AG04450 (cell line): ENCODE results near the gene OR52E8. TPM values are rescaled to one million over a fixed set of nuclear protein-coding genes. Genes with fewer than 3 reads are reported as not detected.

ENCODE experiments used
- CTCF ChIA-PET: fragments of 300-600, 350-600 bp; formaldehyde crosslinking; extraction: SDS; loops from one replicate; lab custom pipeline; 2022; ENCODE audit warnings: antibody characterized with exemption, inconsistent platforms; lab: Charles Lee
- POLR2A ChIA-PET: fragments of 350-600 bp; formaldehyde crosslinking; extraction: SDS; loops from one replicate; lab custom pipeline; 2021; ENCODE audit warnings: antibody characterized with exemption, inconsistent platforms; lab: Yijun Ruan, JAX
- DNase-seq: peaks from one replicate; pipeline ENCODE4 v3.0.0-alpha.2; 2011; ENCODE audit warnings: low read depth, low spot score
- H3K27ac ChIP-seq: one replicate; pipeline ENCODE4 v1.5.1; 2012; ENCODE audit warnings: low read depth, low read length, control low read depth
- H3K27me3 ChIP-seq: one replicate; pipeline ENCODE4 v1.6.0; 2012; ENCODE audit warnings: low read length; ENCODE audit not compliant: control insufficient read depth, insufficient read depth
- H3K4me3 ChIP-seq: 2 replicates; pipeline ENCODE4 v1.5.1; 2011; ENCODE audit warnings: mild to moderate bottlenecking, low read depth, low read length, control low read depth
- H3K9me3 ChIP-seq: 2 replicates; pipeline ENCODE4 v1.5.1; 2012; ENCODE audit warnings: low read length; ENCODE audit not compliant: control insufficient read depth, insufficient read depth
- CTCF ChIP-seq: IDR thresholded peaks from 2 replicates; pipeline ENCODE4 v1.5.1; 2011; ENCODE audit warnings: low read depth, low read length, control low read depth, inconsistent platforms
- polyA plus RNA-seq: library from polyadenylated mRNA; depleted of rRNA; stranded (reverse); fragments of >200 nt; gene quantifications from 2 replicates; pipeline ENCODE4 v1.2.3, GENCODE V29; 2011; rRNA removed

The OR52E8 gene
- polyA plus RNA-seq, 1 experiment: not detected

- Histone ChIP-seq H3K4me3 (no peak overlapping the region), H3K27ac (no peak overlapping the region), H3K9me3 (no peaks in the 10 kb centered on the region), H3K27me3 (peaks cover 5% of the 10 kb centered on the region)
- CTCF ChIA-PET: interaction anchor here (0.6 to 2.7 kb wide), 9 partner anchors 25 to 1186 kb away, joined by 3 to 35 read pairs (median 3); partner anchors contain the start of gene TRIM5
- no peak for TF ChIP-seq CTCF
- DNase-seq: no peak
- POLR2A ChIA-PET: no interaction called here
These were observed 47.3 kb downstream of the OR52E8 start for GRCh38 chr11:5809905-5810795.

GRCh38 chr11:5809122-5809519 is 48.4 kb downstream of the OR52E8 start:
- Histone ChIP-seq H3K27ac (no peak overlapping the region), H3K9me3 (no peaks in the 10 kb centered on the region), H3K4me3 (peak overlapping the region; percentile 64), H3K27me3 (peaks cover 5% of the 10 kb centered on the region)
- no peak for DNase-seq
- CTCF ChIA-PET: interaction anchor here (0.6 to 2.7 kb wide), 11 partner anchors 9 to 1185 kb away, joined by 3 to 35 read pairs (median 3); partner anchors contain the start of gene TRIM5
- TF ChIP-seq CTCF: no peak
- POLR2A ChIA-PET: no interaction called here

GRCh38 chr11:5808500-5809121 is 48.9 kb downstream of the OR52E8 start, which contains the start of gene OR52N2:
Gene OR52N2, plus strand, starts transcription at chr11:5808924. Its CDS starts 11,412 bp downstream, at chr11:5820336.
- ChIA-PET CTCF (interaction anchor here (0.7 to 2.7 kb wide), 4 partner anchors 9 to 554 kb away, joined by 3 to 35 read pairs (median 4); no protein-coding TSS in a partner anchor), POLR2A (no interaction called here)
- H3K27me3 ChIP-seq: peaks cover 5% of the 10 kb centered on the region
- H3K27ac ChIP-seq: no peak within 1 kb of the TSS
- DNase-seq: peak; percentile 43
- H3K4me3 ChIP-seq: peak within 1 kb of the TSS; percentile 64
- peak; percentile 91 for TF ChIP-seq CTCF
- no peaks in the 10 kb centered on the region for H3K9me3 ChIP-seq

- DNase-seq: no peak
- ChIA-PET POLR2A (no interaction called here), CTCF (interaction anchor here (0.8 to 1.6 kb wide), 4 partner anchors 31 to 333 kb away, joined by 3 to 16 read pairs (median 5); no protein-coding TSS in a partner anchor)
- Histone ChIP-seq H3K27me3 (peaks cover 5% of the 10 kb centered on the region), H3K9me3 (no peaks in the 10 kb centered on the region), H3K4me3 (no peak overlapping the region), H3K27ac (no peak overlapping the region)
- no peak for TF ChIP-seq CTCF
These were observed 49.9 kb downstream of the OR52E8 start for GRCh38 chr11:5807580-5807979.

Other genes with a start within 250 kb of the OR52E8 start
- gene TRIM34, start 232.7 kb downstream of the OR52E8 start, polyA plus RNA-seq: 12.8 and 18.3 TPM in 2 replicates
- 46.3 and 53.3 TPM in 2 replicates for gene TRIM5, start 172.6 kb downstream of the OR52E8 start, polyA plus RNA-seq
- gene TRIM22, start 167.9 kb downstream of the OR52E8 start, polyA plus RNA-seq: 79.9 and 100 TPM in 2 replicates
- not detected in 2 replicates for gene OR56B1, start 121.2 kb downstream of the OR52E8 start, polyA plus RNA-seq
- gene OR52N4, start 103.4 kb downstream of the OR52E8 start, polyA plus RNA-seq: not detected in 2 replicates
- gene OR52N5, start 74.3 kb downstream of the OR52E8 start, polyA plus RNA-seq: not detected in 2 replicates
- gene OR52N1, start 66.4 kb downstream of the OR52E8 start, polyA plus RNA-seq: not detected in 2 replicates
- gene OR52N2, start 48.8 kb downstream of the OR52E8 start, polyA plus RNA-seq: not detected in 2 replicates
- not detected in 2 replicates for gene OR52E6, start 15.8 kb downstream of the OR52E8 start, polyA plus RNA-seq
- gene OR52E4, start 22.9 kb upstream of the OR52E8 start, polyA plus RNA-seq: not detected in 2 replicates
- not detected in 2 replicates for gene OR52E5, start 35.5 kb upstream of the OR52E8 start, polyA plus RNA-seq
- gene OR56A3, start 84.6 kb upstream of the OR52E8 start, polyA plus RNA-seq: not detected in 2 replicates
- gene OR56A5, start 110.8 kb upstream of the OR52E8 start, polyA plus RNA-seq: not detected in 2 replicates
- not detected in 2 replicates for gene OR52L1, start 129.3 kb upstream of the OR52E8 start, polyA plus RNA-seq
- gene OR56A4, start 149.3 kb upstream of the OR52E8 start, polyA plus RNA-seq: not detected in 2 replicates
- gene OR56A1, start 173.1 kb upstream of the OR52E8 start, polyA plus RNA-seq: not detected in 2 replicates
- not detected in 2 replicates for gene OR56B4, start 250.0 kb upstream of the OR52E8 start, polyA plus RNA-seq